T-helper 2 cell treated with Interferon-gamma antibody and Interleukin-4, amounts not matched to agents 5 μg/mL and 100 μg/mL, for 36 hours (primary cell): Measurements from ENCODE around the gene FCHO2.

ENCODE experiments used
- DNase-seq: peaks from one replicate; pipeline ENCODE4 v3.0.0; 2021; ENCODE audit warnings: low spot score
- H3K27ac Mint-ChIP-seq: one replicate; pipeline ENCODE4 v1.8.0; 2021; ENCODE audit warnings: mild to moderate bottlenecking, mixed read lengths
- H3K27me3 Mint-ChIP-seq: one replicate; pipeline ENCODE4 v1.8.0; 2021; ENCODE audit warnings: low read depth, mixed read lengths
- H3K36me3 Mint-ChIP-seq: one replicate; pipeline ENCODE4 v1.8.0; 2021; ENCODE audit warnings: low read depth, mixed read lengths
- H3K4me1 Mint-ChIP-seq: one replicate; pipeline ENCODE4 v1.8.0; 2021; ENCODE audit warnings: low read depth, mixed read lengths
- H3K4me3 Mint-ChIP-seq: one replicate; pipeline ENCODE4 v1.8.0; 2022; ENCODE audit warnings: mild to moderate bottlenecking, moderate library complexity, mixed read lengths
- H3K9me3 Mint-ChIP-seq: one replicate; pipeline ENCODE4 v1.8.0; 2021; ENCODE audit warnings: mixed read lengths

Gene FCHO2

GRCh38 chr5:73116506-73116905 lies 160.7 kb downstream of the FCHO2 start:
- Mint-ChIP-seq H3K4me3 (no peak overlapping the region), H3K36me3 (no peaks in the 10 kb centered on the region), H3K9me3 (no peaks in the 10 kb centered on the region), H3K27ac (no peak overlapping the region), H3K27me3 (peaks cover 64% of the 10 kb centered on the region), H3K4me1 (peaks cover 2% of the 10 kb centered on the region)
- no peak for DNase-seq

DNA sequence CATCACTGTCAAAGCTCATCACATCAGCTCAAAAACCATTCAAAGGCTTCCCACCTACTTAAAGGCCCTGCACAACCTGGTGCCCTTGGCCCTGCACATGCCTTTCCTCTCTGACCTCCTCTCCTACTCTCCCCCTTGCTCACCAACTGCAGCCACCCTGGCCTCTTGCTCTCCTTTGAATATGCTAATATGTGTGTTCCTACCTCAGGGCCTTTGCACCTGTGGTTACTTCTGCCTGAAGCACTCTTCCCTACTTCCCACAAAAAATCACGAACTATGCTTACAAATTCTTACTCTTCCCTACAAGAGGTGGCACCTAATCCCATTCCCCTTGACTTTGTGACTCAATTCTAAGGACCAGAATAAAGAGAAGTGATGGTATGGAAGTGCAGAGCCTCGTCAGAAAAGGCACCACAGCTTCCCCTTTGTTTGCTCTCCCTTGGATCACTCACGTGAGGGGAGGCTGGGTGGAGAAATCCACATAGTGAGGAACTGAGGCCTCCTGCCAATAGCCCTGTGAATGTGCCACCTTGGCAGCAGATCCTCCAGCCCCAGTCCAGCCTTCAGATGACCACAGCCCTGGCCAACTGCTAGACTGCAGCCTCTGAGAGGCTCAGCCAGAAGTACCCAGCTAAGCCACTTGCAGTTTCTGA lies 161.4 kb downstream of the FCHO2 start:
- H3K27ac Mint-ChIP-seq: no peak overlapping the region
- H3K27me3 Mint-ChIP-seq: peaks cover 69% of the 10 kb centered on the region
- no peaks in the 10 kb centered on the region for H3K9me3 Mint-ChIP-seq

DNA sequence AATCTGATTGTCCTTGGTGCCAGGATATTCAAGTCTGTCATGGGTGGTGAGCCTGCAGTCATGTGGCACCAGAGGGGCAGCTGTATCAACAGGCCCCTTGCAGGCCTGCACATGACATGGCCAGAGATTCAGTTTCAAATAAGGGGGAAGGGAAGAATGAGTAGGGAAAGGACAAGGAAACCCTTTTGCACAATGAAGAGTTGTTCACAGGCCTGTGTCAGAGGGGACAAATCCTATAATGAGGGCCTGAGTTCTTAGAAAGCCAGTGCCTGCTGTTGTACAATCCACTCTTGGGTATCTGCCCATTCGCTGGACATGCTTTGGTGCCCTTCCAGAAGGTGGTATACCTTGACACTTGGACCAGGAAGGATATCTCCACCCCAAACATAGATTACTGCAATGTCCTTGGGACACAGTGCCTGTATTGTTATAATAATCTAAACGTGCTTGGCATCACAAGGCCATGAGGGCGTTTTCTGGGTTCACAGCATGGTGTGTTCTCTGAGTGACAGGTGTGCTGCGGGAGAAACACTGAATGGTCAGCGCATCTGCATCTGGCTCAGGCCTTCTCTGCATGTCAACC lies 162.6 kb downstream of the FCHO2 start:
- Mint-ChIP-seq H3K36me3 (no peaks in the 10 kb centered on the region), H3K4me3 (no peak overlapping the region), H3K4me1 (peaks cover 2% of the 10 kb centered on the region), H3K9me3 (no peaks in the 10 kb centered on the region), H3K27ac (no peak overlapping the region), H3K27me3 (peaks cover 62% of the 10 kb centered on the region)
- no peak for DNase-seq

More for the DNA sequence above, 161.4 kb downstream of the FCHO2 start:
- peaks cover 2% of the 10 kb centered on the region for H3K4me1 Mint-ChIP-seq
- no peaks in the 10 kb centered on the region for H3K36me3 Mint-ChIP-seq
- DNase-seq: no peak
- H3K4me3 Mint-ChIP-seq: no peak overlapping the region

GRCh38 chr5:73119451-73120157 lies 163.8 kb downstream of the FCHO2 start:
- Mint-ChIP-seq H3K36me3 (no peaks in the 10 kb centered on the region), H3K27ac (no peak overlapping the region), H3K9me3 (no peaks in the 10 kb centered on the region), H3K27me3 (peaks cover 65% of the 10 kb centered on the region), H3K4me3 (peak overlapping the region; percentile 27), H3K4me1 (peaks cover 2% of the 10 kb centered on the region)
- no peak for DNase-seq

GRCh38 chr5:73120222-73121118 lies 164.6 kb downstream of the FCHO2 start, which contains the start of gene TMEM171:
Gene TMEM171 (plus strand): TSS chr5:73120575. CDS start chr5:73123374, 2,799 bp downstream.
- Mint-ChIP-seq H3K36me3 (no peaks in the 10 kb centered on the region), H3K4me1 (peaks cover 2% of the 10 kb centered on the region), H3K27ac (no peak within 1 kb of the TSS), H3K27me3 (peaks cover 66% of the 10 kb centered on the region), H3K9me3 (no peaks in the 10 kb centered on the region), H3K4me3 (peak within 1 kb of the TSS; percentile 27)
- no peak for DNase-seq

DNA sequence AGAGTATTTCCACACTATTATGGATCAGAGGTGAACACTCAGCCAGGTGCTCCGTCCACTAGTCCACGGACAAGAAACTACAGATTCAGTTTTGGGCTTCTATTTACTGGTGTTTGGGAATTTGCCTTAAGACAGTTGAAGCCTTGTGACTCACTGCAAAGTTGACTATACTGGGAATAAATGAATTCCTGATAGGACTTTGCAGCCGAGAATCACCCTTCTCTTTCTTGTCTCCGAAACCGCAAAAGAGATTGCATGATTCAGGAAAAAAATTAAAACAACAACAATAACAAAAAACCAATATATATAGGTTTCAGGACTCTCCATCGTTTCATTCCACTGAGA lies 165.2 kb downstream of the FCHO2 start:
- no peaks in the 10 kb centered on the region for H3K36me3 Mint-ChIP-seq
- H3K9me3 Mint-ChIP-seq: no peaks in the 10 kb centered on the region
- H3K27me3 Mint-ChIP-seq: peaks cover 71% of the 10 kb centered on the region
- no peak overlapping the region for H3K27ac Mint-ChIP-seq
- H3K4me3 Mint-ChIP-seq: no peak overlapping the region
- H3K4me1 Mint-ChIP-seq: peaks cover 2% of the 10 kb centered on the region
- DNase-seq: no peak

GRCh38 chr5:73122875-73123810 lies 167.3 kb downstream of the FCHO2 start:
- DNase-seq: no peak
- Mint-ChIP-seq H3K4me1 (peaks cover 2% of the 10 kb centered on the region), H3K4me3 (no peak overlapping the region), H3K27me3 (peaks cover 62% of the 10 kb centered on the region), H3K36me3 (no peaks in the 10 kb centered on the region), H3K9me3 (no peaks in the 10 kb centered on the region), H3K27ac (no peak overlapping the region)

- Mint-ChIP-seq H3K4me1 (peaks cover 2% of the 10 kb centered on the region), H3K4me3 (no peak overlapping the region), H3K36me3 (no peaks in the 10 kb centered on the region), H3K27me3 (peaks cover 54% of the 10 kb centered on the region), H3K27ac (no peak overlapping the region), H3K9me3 (no peaks in the 10 kb centered on the region)
- DNase-seq: no peak
These were observed 169.4 kb downstream of the FCHO2 start for GRCh38 chr5:73125289-73125688.

DNA sequence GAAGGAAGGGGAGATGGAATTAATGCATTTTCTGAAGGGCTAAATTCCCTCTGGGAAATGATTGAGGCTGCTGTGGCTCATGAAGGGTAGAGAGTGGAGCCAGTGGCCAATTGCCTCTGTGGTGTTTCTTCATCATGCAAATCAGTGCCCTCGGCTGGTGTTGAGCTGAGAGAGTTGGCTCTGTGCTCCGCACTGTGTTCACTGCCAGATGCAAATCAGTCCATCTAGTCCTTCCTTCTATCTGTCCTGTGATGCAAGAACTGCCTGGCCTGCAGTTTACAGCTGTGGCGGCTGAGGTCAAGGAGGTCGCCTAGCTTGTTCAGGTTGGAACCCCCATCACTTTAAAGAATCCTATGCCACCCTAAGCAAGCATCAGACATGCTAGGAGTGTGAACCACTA lies 170.5 kb downstream of the FCHO2 start:
- Mint-ChIP-seq H3K36me3 (no peaks in the 10 kb centered on the region), H3K9me3 (no peaks in the 10 kb centered on the region), H3K27ac (no peak overlapping the region), H3K27me3 (peaks cover 54% of the 10 kb centered on the region), H3K4me3 (no peak overlapping the region), H3K4me1 (no peaks in the 10 kb centered on the region)
- no peak for DNase-seq

- Mint-ChIP-seq H3K27ac (no peak overlapping the region), H3K36me3 (no peaks in the 10 kb centered on the region), H3K9me3 (no peaks in the 10 kb centered on the region), H3K27me3 (peaks cover 52% of the 10 kb centered on the region), H3K4me3 (no peak overlapping the region), H3K4me1 (no peaks in the 10 kb centered on the region)
- no peak for DNase-seq
These were observed 171.1 kb downstream of the FCHO2 start for GRCh38 chr5:73126957-73127356.

- H3K4me3 Mint-ChIP-seq: no peak overlapping the region
- no peaks in the 10 kb centered on the region for H3K36me3 Mint-ChIP-seq
- H3K9me3 Mint-ChIP-seq: no peaks in the 10 kb centered on the region
- H3K27me3 Mint-ChIP-seq: peaks cover 56% of the 10 kb centered on the region
- H3K27ac Mint-ChIP-seq: no peak overlapping the region
- no peaks in the 10 kb centered on the region for H3K4me1 Mint-ChIP-seq
- no peak for DNase-seq
These were observed 173.3 kb downstream of the FCHO2 start for GRCh38 chr5:73129143-73129542.

- Mint-ChIP-seq H3K27me3 (peaks cover 55% of the 10 kb centered on the region), H3K27ac (no peak overlapping the region), H3K4me3 (no peak overlapping the region)
These were observed 175.0 kb downstream of the FCHO2 start for GRCh38 chr5:73130811-73131210.

More at GRCh38 chr5:73130811-73131210, 175.0 kb downstream of the FCHO2 start:
- H3K4me1 Mint-ChIP-seq: no peaks in the 10 kb centered on the region
- no peaks in the 10 kb centered on the region for H3K9me3 Mint-ChIP-seq
- H3K36me3 Mint-ChIP-seq: no peaks in the 10 kb centered on the region
- DNase-seq: no peak
